Measurements from ENCODE around the gene WDTC1. TPM values are rescaled to one million over a fixed set of nuclear protein-coding genes. Genes with fewer than 3 reads are reported as not detected.
"Not testable (repeated sequence)": the region's sequence is repeated elsewhere in the genome, so short reads cannot be mapped to it uniquely, and the experiment has no call there.

Gene WDTC1
- total RNA-seq, 1 experiment from 2014 or later = 20.9 TPM

- intact Hi-C loops (cut with micrococcal nuclease; ENCODE audit: unreplicated experiment) = no loop called here
- Histone ChIP-seq H3K27me3 (replicated peaks; ENCODE audit: insufficient read depth, low read depth, low read length, poor library complexity) (no peaks in the 10 kb centered on the region), H3K27ac (ENCODE audit: low read depth, low read length, poor library complexity, severe bottlenecking) (no peak overlapping the region), H3K4me1 (ENCODE audit: insufficient read depth, low read length, poor library complexity, severe bottlenecking) (no peaks in the 10 kb centered on the region), H3K36me3 (ENCODE audit: insufficient read depth, low read length, poor library complexity, severe bottlenecking) (no peaks in the 10 kb centered on the region), H3K9me3 (ENCODE audit: low read depth, low read length, poor library complexity, severe bottlenecking) (no peaks in the 10 kb centered on the region), H3K4me3 (ENCODE audit: low read depth, low read length, poor library complexity, severe bottlenecking) (no peak overlapping the region)
- BruUV-seq (replicated peaks) = no TSS peak
- CTCF ChIA-PET = interaction anchor here (0.6 kb wide), 1 partner anchor 12 kb away, joined by 8 read pairs; no protein-coding TSS in a partner anchor
- TF ChIP-seq EZH2 (IDR thresholded peaks at IDR 0.05; ENCODE audit: borderline replicate concordance, low read depth, low read length, poor library complexity, severe bottlenecking) (no peak), CTCF (conservative IDR thresholded peaks at IDR 0.05; ENCODE audit: low read depth, low read length) (no peak)
- POLR2A ChIA-PET (ENCODE audit: low non-redundant PET) = no interaction called here
- DNase-seq (ENCODE audit: low spot score) = no peak
Observed at GRCh38 chr1:27220096-27220495, 14.3 kb upstream of the WDTC1 start.

GRCh38 chr1:27220702-27221497 is 13.5 kb upstream of the WDTC1 start:
- H3K9me3 ChIP-seq (ENCODE audit: low read depth, low read length, poor library complexity, severe bottlenecking); H3K4me3 ChIP-seq (ENCODE audit: low read depth, low read length, poor library complexity, severe bottlenecking); H3K4me1 ChIP-seq (ENCODE audit: insufficient read depth, low read length, poor library complexity, severe bottlenecking); H3K36me3 ChIP-seq (ENCODE audit: insufficient read depth, low read length, poor library complexity, severe bottlenecking); POLR2A ChIA-PET (ENCODE audit: low non-redundant PET); H3K27me3 ChIP-seq (replicated peaks; ENCODE audit: insufficient read depth, low read depth, low read length, poor library complexity); H3K27ac ChIP-seq (ENCODE audit: low read depth, low read length, poor library complexity, severe bottlenecking); BruUV-seq (replicated peaks); CTCF ChIA-PET; intact Hi-C loops (cut with micrococcal nuclease; ENCODE audit: unreplicated experiment); DNase-seq (ENCODE audit: low spot score): not testable (repeated sequence)

DNA sequence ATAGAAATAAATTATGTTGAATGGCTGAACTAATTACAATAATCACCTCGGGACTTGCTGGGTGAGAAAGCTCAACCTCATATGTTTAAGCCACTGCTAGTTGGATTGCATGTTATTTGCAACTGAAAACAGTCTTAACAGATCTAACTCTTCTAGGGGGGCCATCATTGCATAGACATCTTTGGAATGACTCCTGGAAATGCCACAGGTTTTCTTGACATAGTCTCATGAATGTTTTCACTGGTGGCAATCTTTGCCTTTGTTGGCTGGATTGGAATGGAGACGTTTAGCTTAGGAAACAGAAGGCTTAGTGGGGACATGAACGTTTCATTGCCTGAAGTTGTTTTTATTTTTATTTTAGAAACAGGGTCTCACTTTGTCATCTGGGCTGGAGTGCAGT is 8.8 kb upstream of the WDTC1 start:
- intact Hi-C loops (cut with micrococcal nuclease; ENCODE audit: unreplicated experiment) = no loop called here
- H3K4me1 ChIP-seq (ENCODE audit: insufficient read depth, low read length, poor library complexity, severe bottlenecking) = no peaks in the 10 kb centered on the region
- H3K36me3 ChIP-seq (ENCODE audit: insufficient read depth, low read length, poor library complexity, severe bottlenecking) = no peaks in the 10 kb centered on the region
- no TSS peak for BruUV-seq (replicated peaks)
- CTCF ChIA-PET = interaction anchor here (0.5 kb wide), 1 partner anchor 865 kb away, joined by 6 read pairs; no protein-coding TSS in a partner anchor
- H3K27ac ChIP-seq (ENCODE audit: low read depth, low read length, poor library complexity, severe bottlenecking) = no peak overlapping the region
- POLR2A ChIA-PET (ENCODE audit: low non-redundant PET) = no interaction called here
- H3K27me3 ChIP-seq (replicated peaks; ENCODE audit: insufficient read depth, low read depth, low read length, poor library complexity) = no peaks in the 10 kb centered on the region
- TF ChIP-seq EZH2 (IDR thresholded peaks at IDR 0.05; ENCODE audit: borderline replicate concordance, low read depth, low read length, poor library complexity, severe bottlenecking) (no peak), CTCF (conservative IDR thresholded peaks at IDR 0.05; ENCODE audit: low read depth, low read length) (no peak)
- no peak for DNase-seq (ENCODE audit: low spot score)
- no peaks in the 10 kb centered on the region for H3K9me3 ChIP-seq (ENCODE audit: low read depth, low read length, poor library complexity, severe bottlenecking)
- no peak overlapping the region for H3K4me3 ChIP-seq (ENCODE audit: low read depth, low read length, poor library complexity, severe bottlenecking)

DNA sequence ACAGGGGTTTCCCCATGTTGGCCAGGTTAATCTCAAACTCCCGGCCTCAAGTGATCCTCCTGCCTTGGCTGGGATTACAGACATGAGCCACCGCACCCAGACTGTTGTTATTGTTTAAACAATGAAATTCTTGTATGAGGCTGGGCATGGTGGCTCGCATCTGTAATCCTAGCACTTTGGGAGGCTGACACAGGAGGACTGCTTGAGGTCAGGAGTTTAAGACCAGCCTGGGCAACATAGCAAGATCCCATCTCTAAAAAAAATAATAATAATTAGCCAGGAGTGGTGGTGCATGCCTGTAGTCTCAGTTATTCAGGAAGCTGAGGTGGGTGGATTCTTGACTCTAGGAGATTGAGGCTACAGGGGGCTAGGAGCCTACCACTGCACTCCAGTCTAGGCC is 6.7 kb upstream of the WDTC1 start:
- no peak for DNase-seq (ENCODE audit: low spot score)
- Histone ChIP-seq H3K27me3 (replicated peaks; ENCODE audit: insufficient read depth, low read depth, low read length, poor library complexity) (no peaks in the 10 kb centered on the region), H3K27ac (ENCODE audit: low read depth, low read length, poor library complexity, severe bottlenecking) (no peak overlapping the region), H3K36me3 (ENCODE audit: insufficient read depth, low read length, poor library complexity, severe bottlenecking) (no peaks in the 10 kb centered on the region), H3K4me1 (ENCODE audit: insufficient read depth, low read length, poor library complexity, severe bottlenecking) (no peaks in the 10 kb centered on the region), H3K9me3 (ENCODE audit: low read depth, low read length, poor library complexity, severe bottlenecking) (no peaks in the 10 kb centered on the region), H3K4me3 (ENCODE audit: low read depth, low read length, poor library complexity, severe bottlenecking) (no peak overlapping the region)
- intact Hi-C loops (cut with micrococcal nuclease; ENCODE audit: unreplicated experiment) = no loop called here
- no peak for TF ChIP-seq EZH2 (IDR thresholded peaks at IDR 0.05; ENCODE audit: borderline replicate concordance, low read depth, low read length, poor library complexity, severe bottlenecking)
- no peak for TF ChIP-seq CTCF (conservative IDR thresholded peaks at IDR 0.05; ENCODE audit: low read depth, low read length)
- no TSS peak for BruUV-seq (replicated peaks)
- ChIA-PET POLR2A (ENCODE audit: low non-redundant PET) (no interaction called here), CTCF (no interaction called here)

All from A673 (cell line).